Subcutaneous abdominal adipose tissue (tissue), 5 donors: ENCODE measurements around the gene OCA2.

Experiments
- H3K27ac ChIP-seq: one replicate; pipeline ENCODE4 v1.7.0; 2013; ENCODE audit warnings: low read depth, mild to moderate bottlenecking, inconsistent platforms, low read length, moderate library complexity
- H3K27me3 ChIP-seq, 5 donors: one replicate each; pipeline ENCODE4 v1.7.0; 2013; ENCODE audit warnings: low read length in 5 of 5, inconsistent platforms in 1 of 5; ENCODE audit not compliant: control insufficient read depth in 5 of 5, insufficient read depth in 4 of 5
- H3K36me3 ChIP-seq, 5 donors: one replicate each; pipeline ENCODE4 v1.7.0; 2013; ENCODE audit warnings: low read length in 5 of 5; ENCODE audit not compliant: control insufficient read depth in 5 of 5, insufficient read depth in 5 of 5
- H3K4me1 ChIP-seq, 5 donors: one replicate each; pipeline ENCODE4 v1.7.0; 2013; ENCODE audit warnings: low read length in 5 of 5, mild to moderate bottlenecking in 3 of 5, moderate library complexity in 1 of 5; ENCODE audit not compliant: control insufficient read depth in 5 of 5, insufficient read depth in 5 of 5
- H3K4me3 ChIP-seq, 5 donors: one replicate each; pipeline ENCODE4 v1.7.0; 2013; ENCODE audit warnings: low read length in 5 of 5, low read depth in 1 of 5
- H3K9ac ChIP-seq, 5 donors: one replicate each; pipeline ENCODE4 v1.7.0; 2013; ENCODE audit warnings: low read length in 5 of 5, mild to moderate bottlenecking in 4 of 5, moderate library complexity in 3 of 5
- H3K9me3 ChIP-seq, 5 donors: one replicate each; pipeline ENCODE4 v1.7.0; 2013; ENCODE audit warnings: low read length in 5 of 5; ENCODE audit not compliant: control insufficient read depth in 5 of 5
- donor health status: healthy.
- donor health status: healthy.
- donor health status: healthy.
- donor health status: healthy.
- donor health status: healthy.

Gene OCA2

DNA sequence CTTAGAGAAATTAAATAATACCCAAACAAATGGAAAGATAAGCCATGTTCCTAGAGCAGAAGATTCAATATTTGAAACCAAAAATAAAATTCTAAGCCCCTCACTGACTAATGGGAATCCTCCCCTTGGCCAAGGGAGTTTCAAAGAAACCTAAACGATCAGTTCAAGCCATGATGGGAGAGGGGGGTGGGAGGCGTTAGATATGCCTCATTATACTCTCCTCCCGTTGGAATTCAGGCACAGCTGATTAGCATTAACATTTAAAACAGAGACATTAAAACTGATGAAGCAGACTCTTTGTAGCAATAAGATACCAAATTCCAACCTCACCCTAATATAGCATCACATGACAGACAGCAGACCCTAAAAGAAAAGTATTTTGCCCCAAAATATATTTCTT, 32.9 kb downstream of the OCA2 start:
- no peak overlapping the region for H3K27ac ChIP-seq
- peaks cover 0 to 13% (median 3%) of the 10 kb centered on the region in 5 donors for H3K9me3 ChIP-seq
- H3K4me1 ChIP-seq, result no peaks in the 10 kb centered on the region

DNA sequence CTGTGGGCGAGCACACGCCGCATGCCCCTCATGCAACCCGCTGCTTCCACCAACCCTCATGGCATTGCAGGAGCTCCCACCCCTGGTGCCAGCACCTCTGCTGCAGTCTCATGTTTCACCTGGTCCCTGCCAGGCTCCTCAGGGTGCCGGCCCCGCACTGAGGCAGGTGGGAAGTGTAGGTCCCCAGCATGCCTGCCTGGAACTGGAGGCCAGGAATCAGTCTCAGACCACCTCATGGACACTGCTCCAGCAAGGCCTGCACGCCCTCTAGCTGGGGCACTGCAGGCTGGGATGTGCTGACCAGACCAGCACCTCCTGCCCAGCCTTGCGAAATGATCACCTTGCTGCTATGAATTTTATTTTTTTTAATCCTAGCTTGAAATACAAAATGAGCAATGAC, 39.1 kb downstream of the OCA2 start:
- no peaks in the 10 kb centered on the region for H3K4me1 ChIP-seq
- H3K9me3 ChIP-seq, result peaks cover 5 to 22% (median 7%) of the 10 kb centered on the region in 5 donors
- peaks cover 0 to 6% (median 4%) of the 10 kb centered on the region in 5 donors for H3K27me3 ChIP-seq
- no peaks in the 10 kb centered on the region for H3K36me3 ChIP-seq
- no peak overlapping the region for H3K4me3 ChIP-seq
- no peak overlapping the region for H3K9ac ChIP-seq
- H3K27ac ChIP-seq, result no peak overlapping the region

More for the DNA sequence above, 32.9 kb downstream of the OCA2 start:
- Histone ChIP-seq H3K9ac (no peak overlapping the region), H3K27me3 (no peaks in the 10 kb centered on the region), H3K36me3 (no peaks in the 10 kb centered on the region), H3K4me3 (no peak overlapping the region)

GRCh38 chr15:28058082-28058481, 41.0 kb downstream of the OCA2 start:
- H3K4me3 ChIP-seq, result no peak overlapping the region

GRCh38 chr15:28051955-28052633, 47.0 kb downstream of the OCA2 start:
- Histone ChIP-seq H3K27ac (no peak overlapping the region), H3K9ac (no peak overlapping the region), H3K9me3 (peaks cover 0 to 4% (median 0%) of the 10 kb centered on the region in 5 donors), H3K27me3 (peaks cover 0 to 6% (median 4%) of the 10 kb centered on the region in 5 donors), H3K4me1 (no peaks in the 10 kb centered on the region), H3K4me3 (no peak overlapping the region), H3K36me3 (no peaks in the 10 kb centered on the region)

More at GRCh38 chr15:28058082-28058481, 41.0 kb downstream of the OCA2 start:
- Histone ChIP-seq H3K4me1 (no peaks in the 10 kb centered on the region), H3K27ac (no peak overlapping the region), H3K36me3 (no peaks in the 10 kb centered on the region), H3K27me3 (peaks cover 0 to 6% (median 4%) of the 10 kb centered on the region in 5 donors), H3K9ac (no peak overlapping the region), H3K9me3 (peaks cover 5 to 12% (median 6%) of the 10 kb centered on the region in 5 donors)

GRCh38 chr15:28049581-28049980, 49.5 kb downstream of the OCA2 start:
- Histone ChIP-seq H3K4me3 (no peak overlapping the region), H3K4me1 (no peaks in the 10 kb centered on the region), H3K9me3 (peaks cover 0 to 4% (median 0%) of the 10 kb centered on the region in 5 donors), H3K27ac (no peak overlapping the region), H3K36me3 (no peaks in the 10 kb centered on the region), H3K27me3 (no peaks in the 10 kb centered on the region), H3K9ac (no peak overlapping the region)

- Histone ChIP-seq H3K9me3 (peaks cover 0 to 4% (median 0%) of the 10 kb centered on the region in 5 donors), H3K4me1 (no peaks in the 10 kb centered on the region), H3K4me3 (no peak overlapping the region), H3K27me3 (no peaks in the 10 kb centered on the region), H3K9ac (no peak overlapping the region), H3K36me3 (no peaks in the 10 kb centered on the region), H3K27ac (no peak overlapping the region)
Observed at GRCh38 chr15:28047277-28047676, 51.8 kb downstream of the OCA2 start.

- no peaks in the 10 kb centered on the region for H3K36me3 ChIP-seq
- H3K9ac ChIP-seq, result no peak overlapping the region
- no peak overlapping the region for H3K4me3 ChIP-seq
- H3K27me3 ChIP-seq, result no peaks in the 10 kb centered on the region
- no peak overlapping the region for H3K27ac ChIP-seq
- no peaks in the 10 kb centered on the region for H3K4me1 ChIP-seq
- peaks cover 0 to 4% (median 0%) of the 10 kb centered on the region in 5 donors for H3K9me3 ChIP-seq
Observed at GRCh38 chr15:28044121-28044672, 54.9 kb downstream of the OCA2 start.

GRCh38 chr15:28043691-28044091, 55.4 kb downstream of the OCA2 start:
- no peaks in the 10 kb centered on the region for H3K36me3 ChIP-seq
- no peaks in the 10 kb centered on the region for H3K4me1 ChIP-seq
- H3K27me3 ChIP-seq, result no peaks in the 10 kb centered on the region
- H3K9ac ChIP-seq, result no peak overlapping the region
- no peak overlapping the region for H3K27ac ChIP-seq
- H3K4me3 ChIP-seq, result no peak overlapping the region
- peaks cover 0 to 4% (median 0%) of the 10 kb centered on the region in 5 donors for H3K9me3 ChIP-seq

GRCh38 chr15:28037969-28038590, 61.0 kb downstream of the OCA2 start:
- Histone ChIP-seq H3K4me1 (no peaks in the 10 kb centered on the region), H3K9me3 (no peaks in the 10 kb centered on the region), H3K36me3 (no peaks in the 10 kb centered on the region), H3K4me3 (no peak overlapping the region), H3K9ac (no peak overlapping the region), H3K27me3 (no peaks in the 10 kb centered on the region), H3K27ac (no peak overlapping the region)

- Histone ChIP-seq H3K27me3 (no peaks in the 10 kb centered on the region), H3K27ac (no peak overlapping the region), H3K9ac (no peak overlapping the region), H3K36me3 (no peaks in the 10 kb centered on the region), H3K4me1 (no peaks in the 10 kb centered on the region), H3K4me3 (no peak overlapping the region), H3K9me3 (no peaks in the 10 kb centered on the region)
Observed at GRCh38 chr15:28033443-28033842, 65.7 kb downstream of the OCA2 start.
